Measurements from ENCODE around the gene MYL4.

GRCh38 chr17:47203984-47204721 lies 5.0 kb upstream of the MYL4 start:
- TF ChIP-seq CTCF (IDR thresholded peaks at IDR 0.05): no peak
- TF ChIP-seq POLR2A (IDR thresholded peaks at IDR 0.05): no peak

Data from thyroid gland (tissue), 4 donors.